HCT116 (cell line): ENCODE measurements around the gene CRACDL.

Experiments
- CTCF ChIP-seq, 3 experiments: fragments of 200-600 bp in 1 of 3; sonication (generic) in 1 of 3; IDR thresholded peaks in 2 of 3; conservative IDR thresholded peaks in 1 of 3; 2 replicates each; pipeline ENCODE4 v1.5.1; 2012 to 2017; ENCODE audit warnings: low read depth in 2 of 3, low read length in 2 of 3, antibody characterized with exemption in 1 of 3, borderline replicate concordance in 1 of 3, control low read depth in 1 of 3, mild to moderate bottlenecking in 1 of 3, mixed read lengths in 1 of 3, mixed run types in 1 of 3, moderate library complexity in 1 of 3; ENCODE audit not compliant: insufficient read depth in 1 of 3
- EZH2 ChIP-seq: fragments of 200-600 bp; sonication (generic); IDR thresholded peaks from 2 replicates; pipeline ENCODE4 v1.6.1; 2017; ENCODE audit warnings: antibody characterized with exemption, mixed run types
- EZH2phosphoT487 ChIP-seq: fragments of 200-600 bp; IDR thresholded peaks from 2 replicates; pipeline ENCODE4 v1.6.1; 2018; ENCODE audit warnings: antibody characterized with exemption, borderline replicate concordance
- POLR2A ChIP-seq: IDR thresholded peaks from 2 replicates; pipeline ENCODE4 v1.7.0; 2011; ENCODE audit warnings: borderline replicate concordance; ENCODE audit not compliant: insufficient read depth, insufficient read length; ENCODE audit errors: extremely low read depth
- POLR2AphosphoS5 ChIP-seq: IDR thresholded peaks from 2 replicates; pipeline ENCODE4 v1.6.1; 2011; ENCODE audit warnings: mild to moderate bottlenecking, low read depth, low read length, moderate library complexity
- RAD21 ChIP-seq: IDR thresholded peaks from 2 replicates; pipeline ENCODE4 v1.6.1; 2012; ENCODE audit warnings: low read depth, mild to moderate bottlenecking
- SIN3A ChIP-seq: IDR thresholded peaks from 2 replicates; pipeline ENCODE4 v1.6.1; 2012; ENCODE audit warnings: low read depth

- TF ChIP-seq POLR2AphosphoS5 (no peak), CTCF (IDR thresholded peaks at IDR 0.05 in 2 of 3, conservative IDR thresholded peaks at IDR 0.05 in 1 of 3; ENCODE audit: borderline replicate concordance in 1 of 3, insufficient read depth in 1 of 3, low read depth in 2 of 3, low read length in 2 of 3) (no peak), POLR2A (no peak), EZH2phosphoT487 (no peak), SIN3A (no peak), RAD21 (no peak), EZH2 (no peak)
These were observed 26.5 kb downstream of the CRACDL start for GRCh38 chr2:98909317-98910211.
